Measurements from ENCODE around the gene PXMP4.

PXMP4 gene

DNA sequence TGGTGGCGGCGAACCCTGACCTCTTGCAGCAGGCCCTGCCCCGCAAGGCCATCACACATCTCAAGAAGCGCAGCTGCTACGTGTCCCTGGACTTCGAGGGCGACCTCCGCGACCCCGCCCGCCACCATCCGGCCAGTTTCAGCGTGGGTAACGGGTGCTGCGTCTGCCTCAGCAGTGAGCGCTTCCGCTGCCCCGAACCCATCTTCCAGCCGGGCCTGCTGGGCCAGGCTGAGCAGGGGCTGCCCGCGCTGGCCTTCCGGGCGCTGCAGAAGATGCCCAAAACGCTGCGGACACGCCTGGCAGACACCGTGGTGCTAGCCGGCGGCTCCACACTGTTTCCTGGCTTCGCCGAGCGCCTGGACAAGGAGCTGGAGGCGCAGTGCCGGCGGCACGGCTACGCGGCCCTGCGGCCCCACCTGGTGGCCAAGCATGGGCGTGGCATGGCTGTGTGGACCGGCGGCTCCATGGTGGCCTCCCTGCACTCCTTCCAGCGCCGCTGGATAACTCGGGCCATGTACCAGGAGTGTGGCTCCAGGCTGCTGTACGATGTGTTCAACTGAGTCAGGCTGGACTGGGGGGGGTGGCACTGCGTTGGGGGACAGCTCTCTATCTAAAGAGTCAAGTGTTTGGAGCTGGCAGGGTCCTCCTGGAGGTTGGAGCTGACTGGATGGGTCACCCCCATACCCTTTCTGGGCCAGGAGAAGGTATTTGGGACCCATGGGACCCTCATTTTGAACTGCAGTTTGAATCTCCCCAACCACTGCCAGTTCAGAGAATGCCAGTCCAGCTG is 52.2 kb downstream of the PXMP4 start:
- DNase-seq: peak; percentile 78

DNA sequence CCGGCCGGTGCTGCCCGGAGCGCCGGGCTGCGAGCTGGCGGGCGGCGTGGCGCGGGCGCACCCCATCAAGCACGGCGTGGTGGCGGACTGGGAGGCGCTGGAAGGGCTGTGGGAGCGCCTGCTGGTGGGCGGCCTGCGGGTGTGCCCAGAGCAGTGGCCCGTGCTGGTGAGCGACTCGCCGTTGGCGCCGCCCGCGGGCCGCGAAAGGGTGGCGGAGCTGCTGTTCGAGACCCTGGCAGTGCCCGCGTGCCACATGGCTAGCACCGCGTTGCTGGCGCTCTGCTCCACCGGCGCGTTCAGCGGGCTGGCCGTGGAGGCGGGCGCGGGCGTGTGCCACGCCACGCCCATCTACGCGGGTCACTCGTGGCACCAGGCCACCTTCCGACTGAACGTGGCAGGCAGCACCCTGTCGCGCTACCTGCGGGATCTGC is 52.9 kb downstream of the PXMP4 start:
- DNase-seq: peak; percentile 51

DNA sequence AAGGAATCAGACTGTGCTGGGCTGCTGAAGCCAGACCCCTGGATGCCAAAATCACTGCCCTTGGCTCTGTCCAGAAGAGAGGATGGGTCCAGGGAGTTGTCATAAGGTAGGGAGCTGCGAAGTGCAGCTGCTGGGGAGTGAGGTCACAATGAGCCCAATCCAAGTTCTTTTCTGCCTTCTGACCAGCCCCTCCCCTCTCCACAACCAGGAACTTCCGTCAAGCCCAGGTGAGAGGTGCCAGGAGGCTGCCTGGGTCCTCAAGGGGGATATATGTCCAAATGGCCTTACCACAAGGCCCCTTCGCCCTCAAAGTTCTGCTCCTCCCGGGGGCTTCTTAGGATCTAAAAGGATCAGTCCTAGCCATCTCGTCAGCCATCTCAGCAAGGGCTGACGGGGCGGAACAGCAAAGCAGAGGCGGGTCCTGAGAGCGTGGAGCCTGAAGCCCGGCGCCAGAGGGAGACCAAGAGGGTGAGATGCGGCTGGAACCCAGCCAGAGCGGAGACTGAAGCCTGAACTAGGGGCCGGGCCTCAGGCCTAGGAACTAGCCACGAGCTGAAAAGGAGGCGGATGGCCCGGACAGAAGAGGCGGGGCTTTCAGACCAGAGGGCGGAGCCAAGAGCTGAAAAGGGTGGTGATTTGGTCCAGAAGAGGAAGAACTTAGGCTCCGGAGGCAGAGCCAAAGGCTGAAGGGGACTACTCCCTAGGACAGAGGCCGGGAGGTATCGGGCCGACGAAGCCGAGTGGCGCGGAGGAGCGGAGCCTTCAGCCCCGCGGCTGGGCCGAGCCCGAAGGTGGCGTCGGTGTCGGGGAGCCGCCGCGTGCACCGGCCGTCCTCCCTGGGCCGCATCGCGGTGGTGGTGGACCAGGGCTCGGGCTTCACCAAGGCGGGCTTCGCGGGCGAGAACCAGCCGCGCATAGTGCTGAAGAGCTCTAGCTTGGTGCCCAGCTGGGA is 53.5 kb downstream of the PXMP4 start, which contains the start of gene ACTL10:
Gene ACTL10, plus strand, starts transcription at position 651 of the 952 bp plus-strand sequence. CDS start 555 bp downstream, outside the sequence.
- DNase-seq: peak; percentile 82

DNA sequence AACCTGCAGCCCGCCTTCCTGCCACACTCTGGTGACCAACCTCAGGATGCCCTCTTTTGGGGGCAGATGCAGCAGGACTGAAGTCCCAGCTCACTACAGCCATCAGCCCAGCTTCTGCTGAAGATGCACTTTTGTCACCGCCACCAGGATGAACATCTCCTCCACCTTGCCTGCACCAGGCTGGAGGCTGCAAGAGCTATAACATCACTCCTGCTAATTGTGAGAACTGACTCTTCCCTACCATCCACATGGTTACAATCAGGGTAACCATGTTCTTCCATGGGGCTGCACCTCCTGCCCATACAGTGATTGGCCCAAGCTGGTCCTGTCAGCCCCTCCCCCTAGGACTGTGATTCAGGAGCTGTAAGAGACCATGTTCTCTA is 55.4 kb downstream of the PXMP4 start:
- no peak for DNase-seq

DNA sequence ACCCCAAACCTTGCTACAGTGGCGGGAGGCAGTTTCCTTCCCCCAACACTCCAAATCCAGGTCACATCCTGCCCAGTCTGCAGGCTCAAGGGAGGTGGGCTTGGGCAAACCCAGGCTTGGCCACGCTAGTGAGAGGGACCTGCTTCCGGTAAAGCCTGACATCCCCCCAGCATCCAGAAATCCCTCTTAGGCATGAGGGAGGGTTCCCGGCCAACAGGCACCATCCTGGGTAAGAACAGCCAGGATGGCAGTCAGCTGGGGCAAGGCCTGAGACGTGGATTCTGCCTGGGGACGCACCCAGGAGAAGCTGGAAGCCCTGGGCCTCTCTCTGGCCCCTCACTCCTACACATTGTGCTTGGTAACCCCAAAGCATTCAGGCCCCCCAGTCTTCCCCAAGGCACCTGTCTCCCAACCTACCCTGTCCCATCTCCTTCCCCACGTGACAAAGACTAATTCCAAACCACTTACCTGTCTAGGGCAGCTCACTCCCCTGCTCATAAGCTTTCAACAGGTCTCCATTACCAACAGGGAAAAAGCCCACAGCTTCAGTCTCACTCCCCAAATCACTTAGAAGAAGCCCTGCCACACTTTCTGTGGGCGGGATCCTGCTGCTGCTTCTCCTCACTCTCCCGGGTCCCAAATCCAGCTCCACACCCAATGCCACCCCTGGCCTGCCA is 55.9 kb downstream of the PXMP4 start:
- DNase-seq: no peak

DNA sequence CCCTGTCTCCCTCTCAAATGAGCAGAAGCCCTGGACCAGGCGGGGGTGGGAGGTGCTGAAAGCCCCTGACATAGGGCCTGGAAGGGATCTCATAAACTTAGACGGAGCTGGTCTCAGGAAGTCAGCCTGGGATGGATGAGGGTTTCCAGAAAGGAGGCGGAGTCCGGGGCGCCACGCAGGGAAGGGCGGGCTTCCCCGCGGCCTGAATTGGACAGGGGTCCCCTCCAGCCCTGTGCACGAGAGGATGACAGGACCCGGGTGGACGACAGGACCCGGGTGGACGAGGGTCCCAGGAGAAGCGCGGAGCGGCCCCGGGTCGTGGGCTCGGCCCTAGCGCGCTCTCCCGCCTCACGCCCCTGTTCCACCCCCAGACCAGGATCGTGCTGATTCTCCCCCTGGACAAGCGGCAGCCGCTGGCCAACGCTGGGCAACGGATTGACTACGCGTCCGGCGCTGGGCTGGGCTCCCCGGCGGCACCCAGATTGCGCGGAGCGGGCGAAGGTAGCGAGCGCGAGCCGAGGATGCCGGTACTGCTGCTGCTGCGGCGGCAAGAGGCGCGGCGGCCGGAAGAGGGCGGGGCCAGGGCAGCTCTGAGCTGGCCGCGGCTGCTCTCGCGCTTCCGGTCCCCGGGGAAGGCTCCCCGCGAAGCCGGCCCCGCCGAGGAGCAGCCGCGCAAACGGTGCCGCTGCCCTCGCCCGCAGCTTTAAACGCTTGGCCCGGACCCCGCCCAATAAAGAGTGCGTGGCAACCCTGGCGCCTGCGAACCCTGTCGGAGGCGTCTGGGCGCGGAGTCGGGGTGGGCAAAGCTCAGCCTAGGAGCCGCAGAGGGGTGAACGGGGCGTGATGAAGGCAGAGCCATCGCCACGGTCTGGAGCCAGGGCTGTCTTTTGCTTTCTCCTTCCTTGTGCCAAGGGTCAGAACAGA is 56.7 kb downstream of the PXMP4 start:
- peak; percentile 87 for DNase-seq

DNA sequence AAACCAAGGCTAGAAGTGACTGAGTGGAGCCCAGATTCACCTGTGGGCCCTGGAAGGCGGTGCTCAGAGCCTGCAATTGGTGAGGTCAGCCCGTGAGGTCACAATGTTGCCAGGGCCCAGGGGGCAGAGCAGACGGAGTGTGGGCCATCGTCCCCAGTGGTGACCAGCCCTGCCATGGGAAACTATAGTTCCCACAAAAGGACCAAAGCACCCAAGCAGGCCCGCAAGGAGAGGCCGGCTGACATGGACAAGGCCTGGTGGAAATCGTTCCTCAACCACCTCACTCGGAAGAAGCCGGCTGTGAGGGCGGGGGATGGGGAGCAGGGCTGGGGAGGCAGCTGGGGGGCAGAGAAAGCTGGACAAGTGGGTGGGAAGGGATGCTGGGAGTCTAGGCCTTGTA is 57.9 kb downstream of the PXMP4 start, which contains the start of gene C20orf144:
Gene C20orf144, plus strand, starts transcription at position 156 of the 400 bp plus-strand sequence. Its CDS starts 19 bp downstream, at position 175.
- no peak for DNase-seq

DNA sequence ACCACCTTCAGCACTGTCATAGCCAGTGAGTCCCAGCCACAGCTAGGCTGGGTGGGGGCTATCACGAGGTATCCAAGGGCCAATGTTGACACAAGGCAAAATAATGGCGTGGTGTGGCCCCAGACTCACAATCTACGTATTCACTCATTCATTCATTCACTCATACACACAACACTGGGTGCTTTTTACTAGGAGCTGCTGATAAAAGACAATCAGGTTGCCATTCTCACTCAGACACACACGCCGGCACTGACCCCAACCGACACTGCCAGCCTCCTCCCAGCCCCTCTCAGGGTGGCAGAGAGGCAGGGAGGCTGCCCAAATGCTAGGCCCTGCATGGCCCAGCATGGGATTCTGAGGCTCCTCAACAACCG is 59.4 kb downstream of the PXMP4 start:
- no peak for DNase-seq

DNA sequence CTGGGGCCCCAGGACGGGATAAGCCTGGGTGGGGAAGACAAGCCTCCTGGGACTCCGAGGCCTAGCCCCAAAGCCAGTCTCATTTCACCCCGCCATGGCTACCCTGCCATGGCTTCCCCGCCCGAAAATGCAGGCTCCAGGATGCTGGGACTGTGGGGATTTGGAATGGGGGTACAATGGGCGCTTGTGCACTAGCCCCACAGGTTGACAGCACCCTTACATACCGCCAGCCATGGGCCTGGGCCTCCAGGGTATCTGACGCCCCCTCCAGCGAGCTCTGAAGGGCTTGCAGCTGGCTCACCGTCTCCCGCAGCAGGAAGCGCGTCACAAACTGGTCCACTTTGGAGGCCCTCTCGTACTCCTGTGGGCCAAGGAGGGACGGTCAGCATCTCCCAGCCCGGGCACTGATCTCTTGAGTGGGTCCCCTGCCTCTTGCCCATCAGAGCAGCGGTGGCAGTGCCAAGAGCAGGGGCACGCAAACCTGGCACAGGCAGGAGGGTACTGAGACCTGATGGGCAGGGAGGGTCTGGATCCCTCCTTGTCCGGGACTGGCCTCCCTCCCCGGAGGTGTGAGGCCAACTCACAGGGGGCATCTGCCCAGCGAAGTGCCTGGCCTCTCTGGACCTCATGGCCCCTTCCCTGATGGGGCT is 60.0 kb downstream of the PXMP4 start:
- no peak for DNase-seq

DNA sequence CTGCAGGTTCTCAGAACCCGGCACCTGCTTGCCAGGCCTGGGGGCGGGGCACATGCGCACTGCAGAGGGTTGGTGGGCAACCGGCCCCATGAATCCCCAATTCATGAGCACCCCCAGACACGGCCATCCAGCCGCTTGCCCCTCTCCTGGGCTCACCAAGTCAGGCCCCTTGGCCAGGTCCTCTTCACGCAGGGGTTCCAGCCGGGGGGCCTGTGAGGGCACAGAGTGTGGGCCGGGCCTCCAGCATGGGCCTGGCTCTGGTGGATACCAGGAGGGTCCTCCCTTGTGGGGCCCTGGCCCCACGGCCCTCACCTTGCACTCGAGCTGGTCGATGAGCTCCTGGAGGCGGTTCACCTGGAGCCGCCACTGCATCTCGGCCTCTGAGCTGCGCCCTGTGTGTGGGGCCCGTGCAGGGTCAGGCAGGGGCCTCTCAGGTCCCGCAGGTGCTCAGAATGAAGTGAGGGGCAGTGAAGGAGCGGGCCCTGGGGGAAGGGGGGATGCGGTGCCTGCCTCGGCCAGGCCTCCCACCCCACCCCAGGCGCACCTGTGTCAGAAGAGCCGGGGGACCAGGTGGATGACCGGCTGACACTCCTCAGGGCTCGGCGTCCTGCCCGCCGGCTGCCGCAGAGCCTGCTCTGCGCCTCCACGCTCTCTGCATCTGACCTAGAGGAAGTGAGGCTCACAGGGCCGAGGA is 60.6 kb downstream of the PXMP4 start:
- no peak for DNase-seq

DNA sequence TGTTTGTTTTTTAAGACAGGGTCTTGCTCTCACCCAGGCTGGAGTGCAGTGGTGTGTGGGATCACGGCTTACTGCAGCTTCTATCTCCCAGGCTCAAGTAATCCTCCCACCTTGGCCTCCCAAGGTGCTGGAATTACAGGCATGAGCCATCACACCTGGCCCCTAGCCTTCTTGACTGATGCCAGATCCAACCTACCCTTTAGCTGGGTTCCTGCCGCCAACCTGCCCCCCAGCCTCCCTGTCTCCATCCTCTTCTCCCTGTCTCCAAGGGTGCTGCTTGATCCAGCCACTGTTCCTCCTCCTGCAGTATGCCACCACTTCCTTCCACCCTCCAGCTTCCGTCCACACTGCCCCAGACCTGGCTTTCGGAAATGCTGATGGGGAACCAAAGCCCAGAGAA is 61.2 kb downstream of the PXMP4 start:
- no peak for DNase-seq

DNA sequence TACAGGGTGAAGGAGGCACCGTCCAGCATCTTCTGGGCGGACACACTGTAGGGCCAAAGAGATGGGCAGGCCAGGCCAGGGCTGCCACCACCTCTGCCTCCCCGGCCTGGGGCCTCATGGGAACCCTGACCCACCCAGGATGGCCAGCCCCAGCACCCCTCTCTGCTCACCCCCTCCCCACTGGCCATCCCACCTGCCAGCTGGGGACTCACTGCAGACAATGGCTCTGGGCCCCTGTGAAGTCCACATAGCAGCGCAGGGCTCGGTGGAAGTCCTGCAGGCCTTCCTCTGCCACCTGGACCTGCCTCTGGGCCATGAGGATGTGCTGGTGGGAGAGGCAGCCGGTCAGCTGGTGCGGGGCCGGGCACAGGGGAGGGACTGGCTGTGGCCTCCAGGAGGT is 61.6 kb downstream of the PXMP4 start:
- DNase-seq: no peak

DNA sequence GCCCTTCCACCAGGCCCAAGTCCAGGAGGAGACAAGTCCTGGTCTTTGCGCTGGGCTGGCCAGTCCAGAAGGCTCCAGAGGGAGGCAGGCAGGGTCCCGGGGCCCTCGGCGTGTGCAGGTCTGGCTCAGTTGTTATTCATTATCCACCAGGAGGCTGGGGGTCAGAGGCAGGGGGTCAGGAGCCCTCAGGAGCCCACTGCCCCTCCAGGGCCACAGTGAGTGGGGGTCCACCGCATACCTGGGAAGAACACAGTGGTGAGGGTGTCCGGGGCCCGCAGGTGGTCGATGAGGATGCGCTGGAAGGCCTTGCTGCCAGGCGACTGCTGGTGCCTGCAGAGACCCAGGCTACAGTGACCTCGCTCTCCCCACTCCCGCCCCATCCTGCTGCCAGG is 62.4 kb downstream of the PXMP4 start:
- DNase-seq: no peak

DNA sequence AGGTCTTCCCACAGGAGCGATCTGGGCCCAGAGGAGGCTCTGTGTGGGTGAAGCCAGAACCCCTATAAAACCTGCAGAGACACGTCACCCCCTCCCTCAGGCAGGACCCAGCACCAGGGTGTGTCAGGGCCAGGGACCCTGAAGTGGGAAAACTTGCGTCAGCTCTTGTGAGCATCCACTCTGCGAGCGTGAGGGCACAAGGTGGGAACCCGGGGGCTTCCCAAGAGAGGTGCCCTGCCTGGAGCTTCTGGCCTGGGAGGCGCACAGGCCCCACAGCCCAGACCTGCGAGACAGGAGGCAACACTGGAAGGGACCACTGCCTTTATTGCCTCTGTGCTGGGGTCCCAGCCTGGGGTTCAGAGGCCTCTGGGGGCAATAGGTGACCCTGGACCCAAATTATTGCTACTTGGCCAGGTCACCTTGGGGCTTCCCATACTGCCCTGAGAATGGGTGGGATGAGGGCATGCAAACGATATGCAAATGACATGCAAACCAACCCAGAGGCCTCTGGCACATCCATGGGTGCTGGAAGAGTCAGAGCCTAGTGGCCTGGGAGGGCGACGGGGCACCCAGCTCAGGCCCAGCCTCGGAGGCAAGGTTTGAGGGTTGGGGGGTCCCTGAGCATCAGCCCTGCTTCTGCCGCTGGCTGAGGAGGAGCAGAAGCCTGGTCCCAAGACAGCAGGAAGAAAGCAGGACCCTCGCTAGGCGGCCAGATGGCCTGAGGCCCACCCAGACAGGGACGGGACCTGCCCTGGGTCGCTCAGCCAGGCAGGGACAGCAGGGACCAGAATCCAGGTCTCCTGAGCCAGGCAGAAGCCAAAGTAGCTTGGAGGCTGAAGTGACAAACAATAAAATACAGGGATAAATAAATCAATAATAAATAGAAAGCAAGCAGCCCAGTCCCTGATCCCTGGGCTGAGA is 63.1 kb downstream of the PXMP4 start:
- no peak for DNase-seq

DNA sequence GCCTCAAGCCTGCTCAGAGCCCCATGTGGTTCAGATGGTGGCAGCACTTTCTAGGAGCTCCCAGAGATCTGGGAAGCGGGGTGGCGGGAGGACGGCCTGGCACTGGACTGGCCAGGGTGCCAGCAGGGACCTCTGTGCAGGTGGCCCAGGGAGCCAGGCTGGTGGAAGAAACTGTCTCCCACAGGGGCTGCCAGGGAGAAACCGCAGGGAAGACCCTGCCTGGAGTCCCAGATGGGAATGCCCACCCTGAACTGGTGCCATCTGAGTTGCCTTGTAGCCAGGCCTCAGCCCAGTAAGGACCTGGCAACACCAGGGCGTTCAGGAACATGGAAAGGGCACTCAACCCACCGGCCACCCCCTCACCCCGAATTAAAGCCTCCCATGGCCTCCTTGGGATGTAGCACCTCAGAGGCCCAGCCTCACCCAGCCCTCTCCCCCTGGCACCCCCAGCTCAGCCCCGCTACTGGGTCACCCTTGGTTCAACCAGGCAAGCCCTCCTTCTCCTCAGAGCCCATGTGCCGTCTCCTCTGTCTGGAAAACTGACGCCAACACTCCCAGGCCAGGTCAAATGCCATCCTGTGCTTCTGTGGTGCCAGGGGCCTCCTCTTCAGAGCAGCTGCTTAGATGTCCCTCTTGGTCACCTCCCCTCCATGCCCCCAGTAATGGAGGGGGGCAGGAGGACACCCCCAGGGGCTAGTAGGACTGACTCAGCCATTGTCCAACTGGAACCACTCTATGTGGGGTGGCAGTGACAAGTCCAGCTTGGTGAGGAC is 63.9 kb downstream of the PXMP4 start:
- DNase-seq: no peak

DNA sequence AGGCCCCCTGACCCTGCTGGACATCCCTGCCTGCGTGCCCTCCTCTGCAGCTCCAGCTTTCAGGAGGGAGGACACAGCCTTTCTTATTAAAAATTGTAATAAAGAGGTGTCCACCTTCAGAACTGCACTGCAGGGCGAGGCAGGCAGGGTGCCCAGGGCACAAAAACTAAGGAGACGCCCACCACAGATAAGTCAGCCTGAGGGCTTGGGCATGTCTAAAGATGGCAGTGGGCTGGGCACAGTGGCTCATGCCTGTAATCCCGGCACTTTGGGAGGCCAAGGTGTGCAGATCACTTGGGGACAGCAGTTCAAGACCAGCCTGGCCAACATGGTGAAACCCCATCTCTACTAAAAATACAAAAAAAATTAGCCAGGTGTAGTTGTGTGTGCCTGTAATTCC is 64.9 kb downstream of the PXMP4 start:
- DNase-seq: no peak

DNA sequence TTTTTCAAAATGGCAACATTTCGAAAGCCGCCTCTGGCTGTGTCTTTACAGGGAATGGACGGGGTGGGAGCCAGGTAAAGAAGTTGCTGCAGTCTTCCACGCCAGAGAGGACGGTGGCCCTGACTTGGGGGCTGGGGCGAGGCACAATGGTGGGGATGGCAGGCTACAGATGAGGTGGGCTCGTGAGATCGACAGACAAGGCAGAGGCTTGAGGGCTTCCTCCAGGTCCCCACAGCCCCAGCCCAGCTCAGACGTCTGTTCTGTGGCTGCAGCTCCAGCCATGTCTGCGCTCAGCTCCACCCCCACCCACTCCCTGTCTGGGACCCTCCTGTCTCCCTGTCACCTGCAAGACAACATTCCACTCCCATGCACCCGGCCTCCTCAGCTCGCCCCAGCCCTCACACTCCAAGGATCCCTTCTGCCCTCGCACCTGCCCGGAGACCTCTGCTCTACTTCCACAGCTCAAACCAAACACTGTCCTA is 65.4 kb downstream of the PXMP4 start:
- DNase-seq: no peak

DNA sequence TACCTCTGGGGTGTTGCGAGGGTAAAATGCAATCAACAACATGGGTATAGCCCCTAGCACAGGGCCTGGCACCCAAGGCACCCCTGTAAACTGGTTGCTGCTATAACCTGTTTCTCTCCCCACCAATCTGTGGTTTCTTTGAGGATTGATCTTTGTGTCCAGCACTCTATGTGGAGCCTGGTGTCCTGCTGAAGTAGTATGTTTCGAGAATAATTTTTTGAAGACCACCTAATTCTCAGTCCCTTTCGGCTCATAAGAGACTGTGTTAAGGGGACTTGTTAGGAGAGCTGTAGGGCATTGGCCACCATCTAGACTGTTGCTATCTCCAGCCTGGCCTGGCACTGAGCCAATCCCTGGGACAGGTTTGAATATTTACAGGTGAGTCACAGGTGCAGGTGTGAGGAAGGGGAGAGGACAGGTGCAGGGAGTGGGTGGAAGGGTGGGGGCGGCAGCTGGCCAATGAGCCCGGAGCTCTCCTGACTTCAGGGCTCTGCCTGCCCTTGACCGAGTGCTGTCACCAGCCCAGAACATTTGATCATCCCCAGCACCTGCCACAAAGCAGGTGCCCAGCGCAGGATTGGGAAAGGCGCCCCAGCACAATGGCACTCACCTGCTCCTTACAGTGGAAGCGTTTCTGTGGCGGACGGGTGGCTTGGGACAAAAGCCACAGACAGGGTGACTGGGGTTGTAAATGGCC is 66.1 kb downstream of the PXMP4 start:
- no peak for DNase-seq

All from stimulated activated CD4-positive, alpha-beta T cell treated with anti-CD3 and anti-CD28 coated beads, Interleukin-4, amount 100 ng/mL, for 1 hour (primary cell).